ENCODE data around the gene PIK3C2B. TPM values are rescaled to one million over a fixed set of nuclear protein-coding genes. Genes with fewer than 3 reads are reported as not detected.
"Not testable (repeated sequence)": the region's sequence is repeated elsewhere in the genome, so short reads cannot be mapped to it uniquely, and the experiment has no call there.

Gene PIK3C2B
- total RNA-seq, 2 donors from 2014 or later = 21.2 to 21.7 TPM

- DNase-seq = peak; percentile 84
- peak; percentile 53 to 76 for ATAC-seq
- intact Hi-C loops (cut with DNase I) = no loop called here
These were observed 1.2 kb downstream of the PIK3C2B start for GRCh38 chr1:204493145-204493983.

GRCh38 chr1:204491655-204492054, 3.0 kb downstream of the PIK3C2B start:
- intact Hi-C loops (cut with DNase I) = no loop called here
- no peak for DNase-seq
- ATAC-seq = no peak

GRCh38 chr1:204487256-204487615, 7.4 kb downstream of the PIK3C2B start:
- ATAC-seq = no peak
- intact Hi-C loops (cut with DNase I) = no loop called here
- DNase-seq = no peak

- ATAC-seq; DNase-seq; intact Hi-C loops (cut with DNase I): not testable (repeated sequence)
These were observed 7.9 kb downstream of the PIK3C2B start for GRCh38 chr1:204486513-204487255.

GRCh38 chr1:204483791-204484190, 10.8 kb downstream of the PIK3C2B start:
- ATAC-seq (no peak), DNase-seq (no peak)
- intact Hi-C loops (cut with DNase I) = no loop called here

GRCh38 chr1:204480515-204480914, 14.1 kb downstream of the PIK3C2B start:
- ATAC-seq = peak in 1 of 2 donors; percentile 16
- intact Hi-C loops (cut with DNase I) = no loop called here
- no peak for DNase-seq

- no peak for DNase-seq
- ATAC-seq = no peak
- intact Hi-C loops (cut with DNase I) = no loop called here
These were observed 15.0 kb downstream of the PIK3C2B start for GRCh38 chr1:204479387-204480136.

GRCh38 chr1:204478921-204479320, 15.7 kb downstream of the PIK3C2B start:
- no peak for DNase-seq
- intact Hi-C loops (cut with DNase I) = no loop called here
- no peak for ATAC-seq

GRCh38 chr1:204478172-204478899, 16.3 kb downstream of the PIK3C2B start:
- DNase-seq (no peak), ATAC-seq (peak in 1 of 2 donors; percentile 23)
- intact Hi-C loops (cut with DNase I) = no loop called here

GRCh38 chr1:204477036-204477740, 17.4 kb downstream of the PIK3C2B start:
- intact Hi-C loops (cut with DNase I) = no loop called here
- DNase-seq = peak; percentile 50

GRCh38 chr1:204476563-204476962, 18.0 kb downstream of the PIK3C2B start:
- ATAC-seq (no peak), DNase-seq (no peak)
- intact Hi-C loops (cut with DNase I) = no loop called here

More at GRCh38 chr1:204477036-204477740, 17.4 kb downstream of the PIK3C2B start:
- ATAC-seq = peak; percentile 35 to 49

GRCh38 chr1:204475656-204476432, 18.8 kb downstream of the PIK3C2B start:
- no peak for DNase-seq
- no peak for ATAC-seq
- intact Hi-C loops (cut with DNase I) = no loop called here

GRCh38 chr1:204473400-204473965, 21.1 kb downstream of the PIK3C2B start:
- DNase-seq = no peak
- intact Hi-C loops (cut with DNase I) = no loop called here
- ATAC-seq = no peak

GRCh38 chr1:204472660-204473059, 21.9 kb downstream of the PIK3C2B start:
- DNase-seq (no peak), ATAC-seq (no peak)
- intact Hi-C loops (cut with DNase I) = no loop called here

- ATAC-seq (no peak), DNase-seq (no peak)
- intact Hi-C loops (cut with DNase I) = no loop called here
These were observed 22.9 kb downstream of the PIK3C2B start for GRCh38 chr1:204471687-204472086.

GRCh38 chr1:204469304-204469703, 25.3 kb downstream of the PIK3C2B start:
- peak in 1 of 2 donors; percentile 18 for ATAC-seq
- intact Hi-C loops (cut with DNase I) = no loop called here
- no peak for DNase-seq

- no peak for DNase-seq
- no peak for ATAC-seq
- intact Hi-C loops (cut with DNase I) = no loop called here
These were observed 25.8 kb downstream of the PIK3C2B start for GRCh38 chr1:204468766-204469302.

All from left cardiac atrium (tissue), 4 donors.